ENCODE measurements around the gene BCAP31.
"Not testable (repeated sequence)": the region's sequence is repeated elsewhere in the genome, so short reads cannot be mapped to it uniquely, and the experiment has no call there.

Gene BCAP31

DNA sequence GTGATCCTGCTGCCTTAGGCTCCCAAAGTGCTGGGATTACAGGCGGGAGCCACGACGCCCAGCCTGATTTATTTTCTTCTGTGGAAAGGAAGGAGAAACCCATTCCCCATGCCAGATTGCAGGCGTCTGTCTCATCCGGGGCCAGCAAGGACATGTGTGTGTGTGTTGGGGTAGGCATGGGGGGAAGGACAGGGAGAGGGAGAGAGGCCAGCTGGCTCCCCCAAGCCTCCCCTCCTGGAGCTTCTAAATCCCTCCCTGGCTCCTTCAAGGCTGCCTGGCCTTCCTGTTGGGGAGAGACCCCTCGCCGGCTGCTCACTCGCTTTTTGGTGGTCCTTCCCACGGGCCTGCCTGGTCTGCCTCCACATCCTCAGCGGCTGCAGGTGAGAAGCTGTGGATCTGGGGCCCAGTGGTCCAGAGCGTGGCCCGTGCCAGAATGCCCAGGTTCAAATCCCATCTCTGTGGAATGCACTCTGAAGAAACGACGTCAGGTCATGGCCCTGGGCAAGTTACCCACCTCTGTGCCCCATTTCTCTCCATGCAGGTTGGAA lies 38.5 kb upstream of the BCAP31 start:
- no peak for DNase-seq

DNA sequence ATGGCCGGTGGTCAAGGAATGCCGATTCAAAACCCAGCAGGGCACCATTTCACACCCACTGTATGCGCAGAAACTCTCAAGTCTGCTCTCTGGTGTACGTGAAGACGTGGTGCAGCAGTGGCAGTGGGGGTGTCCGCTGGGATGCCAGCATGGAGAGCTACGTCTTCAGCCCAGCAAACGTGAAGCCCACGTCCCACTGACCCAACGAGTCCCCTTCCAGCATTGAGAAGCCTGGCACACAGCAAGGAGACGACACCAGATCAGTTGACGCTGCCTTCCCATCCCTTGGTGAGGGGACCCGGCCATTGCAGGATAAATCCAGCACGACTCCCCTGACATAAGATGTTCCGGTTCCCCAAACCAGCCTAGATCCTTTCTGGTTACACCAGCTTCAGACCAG lies 37.7 kb upstream of the BCAP31 start:
- DNase-seq = no peak

DNA sequence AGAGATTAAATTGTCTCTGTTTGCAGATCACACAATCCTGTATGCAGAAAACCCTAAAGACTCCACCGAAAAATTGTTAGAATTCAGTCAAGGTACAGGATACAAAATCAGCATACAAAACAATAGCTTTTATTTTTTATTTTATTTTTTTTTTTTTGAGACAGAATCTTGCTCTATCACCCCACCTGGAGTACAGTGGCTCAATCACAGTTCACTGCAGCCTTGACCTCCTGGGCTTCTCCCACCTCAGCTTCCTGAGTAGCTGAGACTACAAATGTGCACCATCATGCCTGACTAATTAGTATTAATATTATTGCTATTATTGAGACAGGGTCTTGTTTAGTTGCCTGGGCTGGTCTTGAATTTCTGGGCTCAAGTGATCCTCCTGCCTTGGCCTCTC lies 30.9 kb upstream of the BCAP31 start:
- DNase-seq = no peak

- DNase-seq = no peak
Observed at GRCh38 chrX:153750127-153750774, 26.1 kb upstream of the BCAP31 start.

DNA sequence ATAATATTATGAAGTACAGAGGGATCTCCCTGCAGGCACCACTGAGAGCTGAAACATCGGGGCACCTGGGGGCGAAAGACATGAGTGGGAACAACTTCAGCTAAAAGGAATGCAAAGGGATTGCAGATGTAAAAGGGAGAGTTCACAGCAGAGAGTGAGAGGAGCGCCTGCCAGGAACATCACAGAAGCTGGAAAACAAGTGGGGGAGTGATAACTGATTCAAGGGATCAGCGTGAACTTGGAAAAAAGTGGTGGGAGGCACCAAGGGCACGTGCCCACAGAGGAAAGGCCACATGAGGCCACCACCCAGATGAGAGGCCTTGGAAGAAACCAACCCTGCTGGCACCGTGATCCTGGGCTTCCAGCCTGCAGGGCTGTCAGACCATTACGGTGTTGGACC lies 24.8 kb upstream of the BCAP31 start:
- DNase-seq = not testable (repeated sequence)

- DNase-seq = not testable (repeated sequence)
Observed at GRCh38 chrX:153746991-153747390, 22.8 kb upstream of the BCAP31 start.

GRCh38 chrX:153746359-153746758 lies 22.2 kb upstream of the BCAP31 start:
- no peak for DNase-seq

DNA sequence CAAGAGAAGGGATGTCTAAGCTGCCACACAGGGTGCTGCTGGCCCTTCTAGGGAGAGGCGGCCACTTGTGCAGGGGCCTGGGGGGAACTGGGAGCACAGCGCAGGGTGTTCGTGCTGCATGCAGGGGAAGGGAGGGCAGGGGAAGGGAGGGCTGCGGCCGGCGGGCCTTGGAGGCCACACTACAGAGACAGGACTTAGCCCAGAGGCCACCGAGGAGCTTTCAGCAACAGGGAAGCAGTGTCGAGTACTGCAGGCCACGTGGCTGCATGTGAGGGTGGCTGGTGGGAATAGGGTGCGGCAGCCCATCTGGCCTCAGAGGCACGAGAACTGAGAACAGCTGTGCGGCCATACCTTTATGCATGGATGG lies 20.9 kb upstream of the BCAP31 start:
- DNase-seq = not testable (repeated sequence)

DNA sequence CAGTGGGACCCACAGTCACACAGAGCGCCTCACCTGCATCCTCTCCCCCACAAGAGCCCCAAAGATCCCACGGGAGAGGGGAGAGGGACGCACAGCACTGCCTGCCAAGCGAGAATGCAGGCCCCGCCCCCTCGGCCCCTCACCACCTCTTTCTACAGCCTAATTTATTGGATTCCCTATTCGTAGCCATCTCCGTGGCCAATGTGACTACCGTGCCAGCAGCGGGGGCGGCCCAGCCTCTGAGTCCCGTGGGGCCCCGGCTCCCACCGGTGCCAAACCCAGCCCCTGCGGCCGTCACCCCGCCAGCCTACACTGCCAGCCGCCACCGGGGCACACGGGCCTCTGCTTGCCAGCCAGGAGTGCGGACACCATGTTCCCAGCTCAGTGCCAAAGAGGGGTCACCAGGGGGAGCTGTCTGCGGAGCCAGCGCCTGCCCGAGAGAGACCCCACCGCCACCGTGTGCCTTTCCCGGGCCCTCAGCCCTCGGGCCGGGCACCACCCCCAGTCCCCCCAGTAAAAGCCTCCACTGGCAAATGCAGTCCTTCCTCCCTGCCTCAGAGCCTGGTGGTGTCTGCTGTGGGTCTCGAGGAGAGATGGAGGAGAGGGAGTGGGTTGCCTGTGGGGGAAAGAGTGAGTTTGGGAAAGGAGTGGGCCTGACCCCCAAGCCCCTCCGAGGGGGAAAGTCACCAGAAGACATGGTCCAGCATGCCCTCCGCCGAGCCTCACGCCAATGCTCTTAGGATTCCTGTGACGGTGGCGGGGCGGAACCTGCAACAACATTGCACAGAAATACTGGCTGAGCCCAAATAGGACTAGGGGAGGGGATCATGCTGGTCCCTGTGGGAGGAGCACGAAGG lies 20.3 kb upstream of the BCAP31 start:
- no peak for DNase-seq

- not testable (repeated sequence) for DNase-seq
Observed at GRCh38 chrX:153743468-153744209, 19.5 kb upstream of the BCAP31 start.

GRCh38 chrX:153742796-153743467 lies 18.7 kb upstream of the BCAP31 start:
- not testable (repeated sequence) for DNase-seq

- not testable (repeated sequence) for DNase-seq
Observed at GRCh38 chrX:153742111-153742510, 17.9 kb upstream of the BCAP31 start.

DNA sequence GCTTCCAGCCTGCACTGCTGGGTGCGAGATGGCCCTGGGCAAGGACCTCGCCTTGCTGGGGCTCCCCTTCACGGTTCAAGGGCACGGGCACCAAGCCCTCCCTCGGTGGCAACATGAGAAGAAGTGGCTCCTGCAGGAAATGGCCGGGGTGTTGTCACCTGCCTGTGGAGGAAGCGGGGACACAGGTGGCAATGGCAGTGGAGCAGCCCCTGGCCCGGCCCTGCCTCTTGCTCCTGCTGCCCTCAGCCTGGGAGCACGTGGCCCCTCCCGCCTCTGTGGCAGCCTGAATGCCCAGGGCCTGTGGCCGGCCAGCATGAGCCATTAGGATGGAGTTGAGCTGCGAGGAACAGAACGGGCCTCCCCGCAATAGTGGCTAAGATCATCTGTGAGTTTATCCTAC lies 17.3 kb upstream of the BCAP31 start:
- DNase-seq = no peak

- no peak for DNase-seq
Observed at GRCh38 chrX:153740631-153741222, 16.5 kb upstream of the BCAP31 start.

DNA sequence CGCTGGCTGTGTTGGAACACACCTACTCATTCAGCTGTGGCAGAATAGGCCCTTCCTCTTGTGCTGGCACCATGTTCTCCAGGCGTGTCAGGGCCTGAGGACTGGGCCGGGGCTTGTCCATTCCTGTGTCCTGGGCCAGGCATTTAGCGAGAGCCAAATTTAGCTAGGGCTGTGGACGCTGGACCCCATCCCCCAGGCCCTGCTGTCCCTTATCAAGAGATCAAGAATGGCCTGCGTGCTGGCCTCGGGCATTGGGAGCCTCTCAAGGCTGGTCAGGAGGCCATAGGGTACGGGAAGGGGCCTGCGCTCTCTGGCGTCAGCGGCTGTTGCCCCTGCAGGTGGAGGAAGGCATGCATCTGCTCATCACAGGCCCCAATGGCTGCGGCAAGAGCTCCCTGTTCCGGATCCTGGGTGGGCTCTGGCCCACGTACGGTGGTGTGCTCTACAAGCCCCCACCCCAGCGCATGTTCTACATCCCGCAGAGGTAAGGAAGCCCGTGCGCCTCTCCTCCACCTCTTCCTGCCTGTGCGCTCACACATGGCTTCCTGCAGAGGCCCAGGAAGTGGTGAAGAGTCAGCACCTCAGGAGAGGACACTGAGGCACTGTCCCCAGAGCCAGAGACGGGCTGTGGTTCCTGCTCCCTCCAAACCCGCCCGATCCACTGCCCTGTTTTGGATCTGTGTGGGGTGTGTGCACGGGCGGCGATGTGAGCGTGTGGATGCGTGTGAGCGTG lies 15.7 kb upstream of the BCAP31 start:
- peak; percentile 25 for DNase-seq

- no peak for DNase-seq
Observed at GRCh38 chrX:153738056-153738605, 13.9 kb upstream of the BCAP31 start.

- DNase-seq = no peak
Observed at GRCh38 chrX:153736871-153737441, 12.8 kb upstream of the BCAP31 start.

DNA sequence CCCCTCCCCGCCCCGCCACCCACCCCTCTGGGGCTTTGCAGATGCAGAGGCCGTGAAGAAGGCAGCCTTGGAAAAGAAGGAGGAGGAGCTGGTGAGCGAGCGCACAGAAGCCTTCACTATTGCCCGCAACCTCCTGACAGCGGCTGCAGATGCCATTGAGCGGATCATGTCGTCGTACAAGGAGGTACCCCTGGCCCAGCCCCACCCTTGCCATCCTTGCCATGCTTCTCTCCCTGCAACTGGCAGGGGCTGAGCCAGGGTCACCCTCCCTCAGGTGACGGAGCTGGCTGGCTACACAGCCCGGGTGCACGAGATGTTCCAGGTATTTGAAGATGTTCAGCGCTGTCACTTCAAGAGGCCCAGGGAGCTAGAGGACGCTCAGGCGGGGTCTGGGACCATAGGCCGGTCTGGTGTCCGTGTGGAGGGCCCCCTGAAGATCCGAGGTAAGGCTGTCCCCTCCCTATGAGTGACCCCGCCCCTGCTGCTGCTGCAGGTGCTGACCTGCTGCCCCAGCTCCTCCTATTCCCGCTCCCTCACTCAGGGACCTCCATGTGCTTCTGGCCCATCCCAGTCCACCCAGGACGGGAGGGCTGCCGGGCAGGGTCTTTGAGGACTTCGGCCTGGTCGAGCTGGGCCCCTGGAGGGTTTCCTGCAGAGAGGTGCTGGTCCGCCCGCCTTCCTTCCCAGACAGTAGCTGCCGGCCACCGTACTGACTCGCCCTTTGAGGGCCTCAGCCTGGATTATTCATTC lies 12.1 kb upstream of the BCAP31 start:
- DNase-seq = no peak

DNA sequence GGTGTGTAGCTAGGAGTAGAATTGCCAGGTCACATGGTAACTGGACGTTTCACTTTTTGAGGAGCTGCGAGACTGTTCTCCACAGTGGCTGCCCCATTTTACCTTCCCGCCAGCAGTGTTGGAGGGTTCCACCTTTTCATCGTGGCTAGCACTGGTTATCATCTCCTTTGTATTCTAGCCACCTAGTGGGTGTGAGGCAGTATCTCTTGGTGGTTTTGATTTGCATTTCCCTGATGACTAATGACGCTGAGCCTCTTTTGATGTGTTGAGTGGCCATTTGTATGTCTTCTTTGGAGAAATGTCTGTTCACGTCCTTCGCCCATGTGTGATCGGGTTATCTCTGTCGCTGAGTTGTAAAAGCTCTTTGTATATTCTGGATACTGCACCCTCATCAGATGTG lies 11.1 kb upstream of the BCAP31 start:
- peak; percentile 3 for DNase-seq

GRCh38 chrX:153734871-153735270 lies 10.7 kb upstream of the BCAP31 start:
- DNase-seq = no peak

Data from activated naive CD4-positive, alpha-beta T cell treated with Interleukin-2 at 50 U/mL for 16 hours (primary cell).